OCI-LY3 (cell line): ENCODE results near the gene ANTXR2.

Experiments used
- H2AFZ ChIP-seq: fragments of 200-600, 300-600 bp; shearing (Covaris generic); 2 replicates; pipeline ENCODE4 v1.6.0; 2014; ENCODE audit warnings: antibody characterized with exemption, low read depth, low read length
- H3K27ac ChIP-seq: fragments of 200-600, 300-600 bp; sonication (generic); 2 replicates; pipeline ENCODE4 v1.5.1; 2014; ENCODE audit warnings: mild to moderate bottlenecking, low read length, moderate library complexity, mixed read lengths
- H3K27me3 ChIP-seq: fragments of 200-600, 300-600 bp; sonication (generic); 2 replicates; pipeline ENCODE4 v1.6.1; 2014; ENCODE audit warnings: low read depth, low read length, mixed read lengths
- H3K36me3 ChIP-seq: fragments of 200-600, 300-600 bp; sonication (generic); replicated peaks from 2 replicates; pipeline ENCODE3; 2014; ENCODE audit warnings: low read depth, low read length, mixed read lengths
- H3K4me1 ChIP-seq: fragments of 300-600, 200-600 bp; sonication (generic); 2 replicates; pipeline ENCODE4 v1.6.1; 2014; ENCODE audit warnings: low read length, mixed read lengths
- H3K4me2 ChIP-seq: fragments of 200-600, 300-600 bp; sonication (generic); 2 replicates; pipeline ENCODE4 v1.6.1; 2014; ENCODE audit warnings: low read length, mixed read lengths
- H3K4me3 ChIP-seq: fragments of 300-600, 200-600 bp; sonication (generic); 2 replicates; pipeline ENCODE4 v1.5.1; 2014; ENCODE audit warnings: antibody characterized with exemption, mild to moderate bottlenecking, low read length, moderate library complexity
- H3K79me2 ChIP-seq: fragments of 300-600, 200-600 bp; shearing (Covaris generic); 2 replicates; pipeline ENCODE4 v1.6.1; 2014; ENCODE audit warnings: mild to moderate bottlenecking, low read length, mixed read lengths
- H3K9ac ChIP-seq: fragments of 300-600, 200-600 bp; shearing (Covaris generic); 2 replicates; pipeline ENCODE4 v1.6.0; 2014; ENCODE audit warnings: mild to moderate bottlenecking, low read length, moderate library complexity
- H3K9me3 ChIP-seq: fragments of 200-600, 300-600 bp; shearing (Covaris generic); 2 replicates; pipeline ENCODE4 v1.6.1; 2014; ENCODE audit warnings: low read length, mixed read lengths; ENCODE audit not compliant: insufficient read depth
- H4K20me1 ChIP-seq: fragments of 200-600, 300-600 bp; sonication (generic); 2 replicates; pipeline ENCODE4 v1.6.1; 2016; ENCODE audit warnings: low read length, mixed read lengths; ENCODE audit not compliant: insufficient read depth
- EZH2phosphoT487 ChIP-seq: fragments of 200-600 bp; shearing (Covaris generic); IDR thresholded peaks from 2 replicates; pipeline ENCODE4 v1.6.1; 2018; ENCODE audit warnings: antibody characterized with exemption, mixed run types, low read depth
- TF ChIP-seq, protein P1 (sequence below): fragments of 200-600, 300-600 bp; sonication (generic); IDR thresholded peaks from 2 replicates; pipeline ENCODE4 v1.5.1; 2014; ENCODE audit warnings: antibody characterized with exemption, low read length, low read depth

Gene ANTXR2

DNA sequence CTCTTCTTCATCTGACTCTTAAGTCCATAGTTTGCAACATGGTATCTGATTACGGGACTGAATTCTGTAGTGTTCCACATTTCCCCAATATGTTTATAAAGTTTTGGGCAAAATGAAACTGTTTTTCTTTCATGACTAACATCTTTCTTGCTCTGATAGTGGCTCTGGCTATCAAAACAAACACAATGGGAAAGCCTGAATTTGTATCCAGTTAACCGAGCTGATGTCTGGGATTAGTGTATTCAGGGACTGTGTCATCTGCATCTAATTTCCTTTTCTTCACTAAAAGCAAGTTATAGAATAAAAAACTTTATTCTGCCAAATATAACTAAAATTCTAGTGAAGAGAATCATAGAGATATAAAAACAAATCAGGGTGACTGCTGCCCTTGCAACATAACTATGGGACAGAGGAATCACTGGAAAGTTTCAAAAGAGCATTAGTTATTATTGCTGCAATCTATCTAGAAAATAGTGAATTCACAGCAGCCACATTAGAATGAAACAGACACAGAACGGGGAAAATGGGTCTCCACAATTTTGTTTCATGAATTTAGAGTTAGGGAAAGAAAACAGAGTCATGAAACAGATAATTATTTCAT is 61.3 kb downstream of the ANTXR2 start:
- H4K20me1 ChIP-seq: no peaks in the 10 kb centered on the region
- no peaks in the 10 kb centered on the region for H3K36me3 ChIP-seq
- no peak overlapping the region for H3K27ac ChIP-seq
- no peak overlapping the region for H3K4me2 ChIP-seq
- TF ChIP-seq EZH2phosphoT487: no peak
- TF ChIP-seq, protein P1, sequence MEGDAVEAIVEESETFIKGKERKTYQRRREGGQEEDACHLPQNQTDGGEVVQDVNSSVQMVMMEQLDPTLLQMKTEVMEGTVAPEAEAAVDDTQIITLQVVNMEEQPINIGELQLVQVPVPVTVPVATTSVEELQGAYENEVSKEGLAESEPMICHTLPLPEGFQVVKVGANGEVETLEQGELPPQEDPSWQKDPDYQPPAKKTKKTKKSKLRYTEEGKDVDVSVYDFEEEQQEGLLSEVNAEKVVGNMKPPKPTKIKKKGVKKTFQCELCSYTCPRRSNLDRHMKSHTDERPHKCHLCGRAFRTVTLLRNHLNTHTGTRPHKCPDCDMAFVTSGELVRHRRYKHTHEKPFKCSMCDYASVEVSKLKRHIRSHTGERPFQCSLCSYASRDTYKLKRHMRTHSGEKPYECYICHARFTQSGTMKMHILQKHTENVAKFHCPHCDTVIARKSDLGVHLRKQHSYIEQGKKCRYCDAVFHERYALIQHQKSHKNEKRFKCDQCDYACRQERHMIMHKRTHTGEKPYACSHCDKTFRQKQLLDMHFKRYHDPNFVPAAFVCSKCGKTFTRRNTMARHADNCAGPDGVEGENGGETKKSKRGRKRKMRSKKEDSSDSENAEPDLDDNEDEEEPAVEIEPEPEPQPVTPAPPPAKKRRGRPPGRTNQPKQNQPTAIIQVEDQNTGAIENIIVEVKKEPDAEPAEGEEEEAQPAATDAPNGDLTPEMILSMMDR: no peak
- H3K9ac ChIP-seq: no peak overlapping the region
- H3K27me3 ChIP-seq: no peaks in the 10 kb centered on the region
- H3K79me2 ChIP-seq: no peaks in the 10 kb centered on the region
- H3K9me3 ChIP-seq: no peaks in the 10 kb centered on the region
- no peak overlapping the region for H2AFZ ChIP-seq
- H3K4me1 ChIP-seq: peaks cover 10% of the 10 kb centered on the region
- no peak overlapping the region for H3K4me3 ChIP-seq

DNA sequence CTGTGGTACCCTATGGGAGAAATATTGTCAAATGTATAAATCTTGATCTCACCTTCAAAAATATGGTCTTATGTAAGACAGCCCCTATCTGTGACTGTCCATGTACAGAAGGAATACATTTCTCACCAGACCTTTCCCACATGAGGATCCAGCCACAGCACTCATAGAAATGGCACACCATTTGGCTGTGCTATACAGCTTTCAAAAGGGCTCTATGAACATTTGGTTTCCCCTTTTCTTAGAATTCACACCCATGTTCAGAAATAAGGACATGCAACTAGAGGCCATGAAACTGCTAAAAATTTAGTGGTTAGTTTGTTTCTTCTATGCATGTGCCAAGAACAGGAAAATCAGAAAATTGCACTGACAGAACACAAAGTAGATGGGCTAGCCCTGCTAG is 62.7 kb downstream of the ANTXR2 start:
- TF ChIP-seq, protein P1: no peak
- TF ChIP-seq EZH2phosphoT487: no peak
- no peak overlapping the region for H3K4me2 ChIP-seq
- no peak overlapping the region for H3K27ac ChIP-seq
- no peaks in the 10 kb centered on the region for H3K9me3 ChIP-seq
- no peaks in the 10 kb centered on the region for H3K36me3 ChIP-seq
- no peak overlapping the region for H2AFZ ChIP-seq
- no peaks in the 10 kb centered on the region for H3K79me2 ChIP-seq
- H4K20me1 ChIP-seq: no peaks in the 10 kb centered on the region
- H3K27me3 ChIP-seq: no peaks in the 10 kb centered on the region
- H3K9ac ChIP-seq: no peak overlapping the region
- H3K4me1 ChIP-seq: peaks cover 10% of the 10 kb centered on the region
- no peak overlapping the region for H3K4me3 ChIP-seq

DNA sequence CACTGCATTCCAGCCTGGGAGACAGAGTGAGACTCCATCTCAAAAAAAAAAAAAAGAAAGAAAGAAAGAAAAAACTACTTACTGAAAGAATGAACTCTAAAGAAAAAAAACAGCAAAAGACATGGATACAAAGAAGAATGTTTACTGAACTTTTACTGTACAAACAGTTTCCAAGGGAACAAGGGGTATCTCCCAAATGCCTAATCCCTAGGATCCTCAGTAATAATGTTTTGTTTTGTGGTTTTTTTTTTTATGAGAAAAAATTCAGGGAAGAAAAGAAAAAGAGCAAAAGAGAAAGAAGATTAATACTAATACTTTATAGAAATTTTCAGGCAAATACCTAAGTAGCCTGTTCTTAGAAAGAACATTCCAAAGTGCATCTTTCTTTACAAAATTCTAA is 63.2 kb downstream of the ANTXR2 start:
- H3K27ac ChIP-seq: no peak overlapping the region
- H3K36me3 ChIP-seq: no peaks in the 10 kb centered on the region
- H3K79me2 ChIP-seq: no peaks in the 10 kb centered on the region
- no peak overlapping the region for H3K9ac ChIP-seq
- no peaks in the 10 kb centered on the region for H4K20me1 ChIP-seq
- H3K4me3 ChIP-seq: no peak overlapping the region
- TF ChIP-seq, protein P1: no peak
- no peak for TF ChIP-seq EZH2phosphoT487
- peaks cover 10% of the 10 kb centered on the region for H3K4me1 ChIP-seq
- H2AFZ ChIP-seq: no peak overlapping the region
- H3K27me3 ChIP-seq: no peaks in the 10 kb centered on the region
- no peaks in the 10 kb centered on the region for H3K9me3 ChIP-seq
- H3K4me2 ChIP-seq: no peak overlapping the region

DNA sequence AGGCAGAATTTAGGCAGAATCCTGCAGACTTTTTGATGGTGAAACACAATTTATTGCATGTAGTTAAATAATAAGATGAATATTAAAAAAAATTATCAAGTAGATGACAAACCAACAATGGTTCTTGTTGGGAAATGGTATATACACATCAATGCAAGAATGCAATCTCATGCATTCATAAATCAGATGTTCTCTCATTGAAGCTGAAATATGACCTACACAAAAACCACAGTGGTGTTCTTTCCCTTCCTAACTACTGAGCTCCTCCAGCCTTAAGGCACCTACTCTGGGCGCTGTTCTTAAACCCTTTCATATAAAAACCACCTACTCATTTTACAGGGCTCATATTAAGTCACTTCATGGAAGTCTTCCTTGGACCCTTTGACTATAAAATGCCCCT is 64.1 kb downstream of the ANTXR2 start:
- Histone ChIP-seq H3K4me1 (peaks cover 10% of the 10 kb centered on the region), H2AFZ (no peak overlapping the region), H3K27ac (no peak overlapping the region), H3K79me2 (no peaks in the 10 kb centered on the region), H3K9me3 (no peaks in the 10 kb centered on the region), H3K27me3 (no peaks in the 10 kb centered on the region), H4K20me1 (no peaks in the 10 kb centered on the region), H3K36me3 (peaks cover 3% of the 10 kb centered on the region), H3K4me3 (no peak overlapping the region), H3K9ac (no peak overlapping the region), H3K4me2 (no peak overlapping the region)
- TF ChIP-seq, protein P1: no peak
- TF ChIP-seq EZH2phosphoT487: no peak
